ENCODE results near the gene ESYT2.
"Not testable (repeated sequence)": the region's sequence is repeated elsewhere in the genome, so short reads cannot be mapped to it uniquely, and the experiment has no call there.

The ESYT2 gene

DNA sequence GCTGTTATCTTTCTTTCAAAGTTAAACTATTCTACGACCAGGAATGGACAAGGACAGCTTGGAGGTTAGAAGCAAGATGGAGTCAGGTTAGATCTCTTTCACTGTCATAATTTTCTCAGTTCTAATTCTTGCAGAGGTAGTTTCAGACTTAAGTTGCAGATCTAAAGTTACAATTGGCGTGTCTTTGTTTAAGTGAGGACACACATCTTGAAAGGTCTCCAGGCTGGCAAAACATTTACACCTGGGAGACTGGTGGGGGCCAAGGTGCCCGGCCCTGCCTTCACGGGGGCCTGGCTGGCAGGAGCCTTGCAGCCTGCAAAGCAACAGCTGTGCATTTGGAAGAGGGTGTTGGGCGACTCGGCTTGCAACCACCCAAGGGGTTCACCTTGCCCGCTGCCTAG lies 25.4 kb upstream of the ESYT2 start:
- DNase-seq: no peak

DNA sequence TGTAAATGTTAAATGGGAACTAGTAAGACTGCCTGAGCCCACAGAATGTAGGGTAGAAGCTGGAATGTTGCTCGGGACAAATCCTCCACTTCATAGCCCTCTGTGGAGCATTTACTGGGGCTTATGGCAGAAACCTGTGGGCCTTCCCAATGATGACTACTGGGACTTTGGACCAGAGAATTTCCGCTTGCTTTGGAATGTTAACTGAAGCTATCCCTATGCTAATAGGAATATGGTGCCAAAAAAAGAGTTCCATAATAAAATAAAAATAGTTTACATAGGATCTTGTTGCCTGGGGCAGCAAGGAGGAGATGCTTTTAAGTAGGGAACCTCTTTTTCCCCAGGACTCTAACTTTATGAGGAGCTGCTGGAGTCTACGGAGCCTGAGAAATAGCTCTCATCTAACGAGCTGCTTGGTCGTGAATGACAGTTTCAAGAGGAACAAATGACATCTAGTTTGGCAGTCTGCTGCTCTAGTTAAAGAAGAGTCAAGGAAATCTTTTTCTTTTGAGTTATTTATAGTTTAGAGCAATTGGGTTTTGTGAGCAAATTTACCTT lies 21.3 kb upstream of the ESYT2 start:
- DNase-seq: no peak

DNA sequence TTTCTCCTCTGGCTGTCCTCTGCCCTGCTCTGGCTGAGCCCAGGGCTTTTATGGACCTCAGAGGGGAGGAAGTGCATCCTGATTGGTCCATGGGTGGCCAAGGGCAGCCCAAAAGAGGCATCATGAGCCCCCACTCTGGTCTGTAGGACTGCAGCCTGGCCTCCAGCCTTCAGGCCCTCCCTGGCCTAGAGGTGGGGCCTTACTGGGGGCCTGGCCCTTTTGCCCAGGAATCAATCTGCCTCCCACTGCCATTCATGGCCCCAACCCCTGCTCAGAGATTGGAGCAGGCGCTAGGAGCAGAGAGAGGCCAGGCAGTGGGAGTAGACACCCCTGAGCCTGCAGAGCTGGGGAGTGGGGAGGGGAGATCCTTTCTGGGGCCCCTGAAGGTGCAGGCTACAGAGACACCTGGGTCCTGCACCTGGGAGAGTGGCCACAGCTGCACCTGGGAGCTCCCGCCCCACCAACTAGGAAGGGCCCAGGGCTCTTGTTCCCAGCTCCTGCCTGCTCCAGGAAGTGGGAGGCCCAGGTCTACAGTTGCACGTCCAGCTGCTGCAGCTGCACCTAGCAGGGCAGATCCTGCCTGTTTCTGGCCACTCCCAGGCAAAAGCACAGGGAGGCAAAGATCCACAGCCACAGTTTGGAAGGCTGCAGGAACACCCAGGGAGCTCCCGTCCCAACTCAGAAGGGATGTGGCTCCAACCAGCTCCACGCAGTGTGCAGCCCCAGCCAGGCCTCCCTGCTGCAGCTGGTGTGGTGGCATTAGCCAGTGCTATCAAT lies 20.6 kb upstream of the ESYT2 start:
- no peak for DNase-seq

DNA sequence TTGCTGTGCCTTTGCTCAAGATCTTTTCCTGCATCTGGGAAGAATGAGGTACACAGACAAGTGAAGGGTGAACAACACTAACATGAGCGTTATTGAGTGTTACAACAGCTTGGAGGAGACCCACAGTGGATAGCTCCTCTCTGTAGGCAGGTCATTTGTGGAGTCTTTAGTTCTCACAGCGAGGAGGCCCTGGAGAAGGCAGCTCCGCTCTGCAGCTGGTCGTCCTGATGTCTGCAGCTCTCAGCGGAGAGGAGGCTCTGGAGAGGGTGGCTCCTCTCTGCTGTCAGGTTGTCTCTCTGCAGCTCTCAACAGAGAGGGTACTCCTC lies 20.1 kb upstream of the ESYT2 start:
- no peak for DNase-seq

DNA sequence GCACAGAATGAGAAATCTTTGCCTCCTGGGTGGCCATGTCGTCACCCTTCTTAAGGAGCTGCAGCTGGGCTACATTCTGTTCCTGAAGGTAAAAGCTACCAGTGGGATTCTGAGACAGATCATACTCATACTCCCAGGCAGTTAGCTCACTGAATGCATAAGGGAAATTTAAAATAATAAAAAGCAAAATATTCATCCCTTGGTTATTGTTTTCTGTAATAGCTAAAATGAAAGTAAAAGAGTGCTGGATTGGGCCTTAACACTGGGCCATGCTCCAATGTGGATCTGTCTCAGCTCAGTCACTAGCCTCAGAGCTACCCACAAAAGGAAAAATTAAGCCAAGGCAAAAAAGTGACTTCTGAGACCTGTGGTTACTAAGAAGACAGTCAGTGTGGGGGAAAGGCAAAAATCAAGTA lies 18.1 kb upstream of the ESYT2 start:
- no peak for DNase-seq

DNA sequence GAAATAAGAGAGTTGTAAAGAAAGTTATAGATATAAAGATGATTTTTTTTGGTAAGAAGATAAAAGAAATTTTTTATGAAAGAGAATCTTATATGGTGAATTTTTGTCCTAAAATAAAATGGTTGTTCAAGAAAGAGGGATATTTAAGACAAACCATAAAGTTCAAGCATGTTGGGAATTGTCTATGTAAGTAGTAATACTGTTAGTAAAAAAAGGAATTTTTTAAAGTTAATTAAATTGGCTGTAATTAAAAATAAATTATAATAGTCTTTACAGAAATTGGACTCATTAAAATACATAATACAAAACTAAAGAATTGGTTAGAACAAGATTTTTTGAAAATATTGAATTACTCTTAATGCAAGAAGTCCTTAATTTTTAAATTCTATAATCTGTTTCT lies 17.0 kb upstream of the ESYT2 start:
- DNase-seq: no peak

DNA sequence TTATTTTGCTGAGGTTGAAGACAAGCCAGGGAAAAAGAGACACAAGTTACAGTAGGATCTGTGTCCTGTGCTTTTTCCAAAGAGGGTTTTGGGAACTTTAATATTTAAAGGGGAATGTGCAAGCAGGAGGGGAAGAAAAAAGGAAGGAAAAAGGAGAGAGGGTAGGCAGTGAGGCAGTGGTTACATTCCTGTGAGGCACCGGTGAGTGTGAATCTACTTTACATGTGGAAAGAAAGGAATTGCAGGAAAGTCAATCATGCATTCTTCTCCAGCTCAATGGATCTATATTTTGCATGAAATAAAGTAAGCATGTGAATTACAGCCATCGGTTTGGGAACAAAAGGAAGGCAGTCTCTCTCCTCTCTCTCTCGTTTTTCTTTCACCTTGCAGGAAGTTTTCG lies 14.5 kb upstream of the ESYT2 start:
- DNase-seq: no peak

DNA sequence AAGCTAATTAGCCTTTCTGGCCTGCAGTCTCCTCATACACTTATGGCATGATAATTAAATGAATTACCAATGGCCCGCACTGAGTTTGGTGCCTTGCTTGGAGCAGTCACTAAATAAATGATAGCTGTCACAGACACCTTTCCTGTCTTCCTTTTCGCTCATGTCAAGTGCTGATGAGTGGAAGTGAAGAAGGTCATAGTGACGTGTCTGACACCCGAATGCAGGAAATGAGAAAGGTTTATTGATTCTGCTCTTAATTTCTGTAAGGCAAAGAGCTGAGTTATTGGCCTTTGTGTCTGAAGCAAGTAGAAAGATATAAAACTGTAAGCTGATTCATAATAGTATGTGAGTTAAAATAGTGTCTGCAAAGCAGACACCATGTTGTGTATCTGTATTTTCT lies 13.2 kb upstream of the ESYT2 start:
- peak; percentile 13 for DNase-seq

DNA sequence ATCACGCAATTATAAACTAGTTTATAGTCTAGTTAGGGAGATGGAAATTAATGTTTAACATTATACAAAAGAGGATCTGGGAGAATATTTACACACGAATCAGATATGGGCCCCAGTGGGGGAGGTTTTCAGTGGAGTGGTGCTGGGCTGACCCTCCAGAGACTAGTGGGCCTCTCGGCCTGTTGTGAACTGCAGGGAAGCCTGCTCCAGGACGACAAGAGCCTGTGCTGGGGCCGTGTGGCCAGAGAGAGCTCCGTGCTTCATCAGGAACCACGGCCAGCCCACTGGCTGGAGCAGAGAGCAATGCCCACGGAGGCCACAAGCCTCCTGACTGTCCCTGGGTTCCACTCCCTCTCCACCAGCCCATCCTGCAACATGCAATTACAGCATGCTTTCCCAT lies 11.3 kb upstream of the ESYT2 start:
- DNase-seq: no peak

DNA sequence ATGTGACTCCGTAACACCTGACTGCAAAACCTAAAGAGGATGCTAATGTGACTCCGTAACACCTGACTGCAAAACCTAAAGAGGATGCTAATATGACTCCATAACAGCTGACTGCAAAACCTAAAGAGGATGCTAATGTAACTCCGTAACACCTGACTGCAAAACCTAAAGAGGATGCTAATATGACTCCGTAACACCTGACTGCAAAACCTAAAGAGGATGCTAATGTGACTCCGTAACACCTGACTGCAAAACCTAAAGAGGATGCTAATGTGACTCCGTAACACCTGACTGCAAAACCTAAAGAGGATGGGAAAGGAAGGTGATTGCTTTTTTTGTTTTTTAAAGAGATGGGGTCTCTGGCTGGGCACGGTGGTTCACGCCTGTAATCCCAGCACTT lies 9.9 kb upstream of the ESYT2 start:
- not testable (repeated sequence) for DNase-seq

DNA sequence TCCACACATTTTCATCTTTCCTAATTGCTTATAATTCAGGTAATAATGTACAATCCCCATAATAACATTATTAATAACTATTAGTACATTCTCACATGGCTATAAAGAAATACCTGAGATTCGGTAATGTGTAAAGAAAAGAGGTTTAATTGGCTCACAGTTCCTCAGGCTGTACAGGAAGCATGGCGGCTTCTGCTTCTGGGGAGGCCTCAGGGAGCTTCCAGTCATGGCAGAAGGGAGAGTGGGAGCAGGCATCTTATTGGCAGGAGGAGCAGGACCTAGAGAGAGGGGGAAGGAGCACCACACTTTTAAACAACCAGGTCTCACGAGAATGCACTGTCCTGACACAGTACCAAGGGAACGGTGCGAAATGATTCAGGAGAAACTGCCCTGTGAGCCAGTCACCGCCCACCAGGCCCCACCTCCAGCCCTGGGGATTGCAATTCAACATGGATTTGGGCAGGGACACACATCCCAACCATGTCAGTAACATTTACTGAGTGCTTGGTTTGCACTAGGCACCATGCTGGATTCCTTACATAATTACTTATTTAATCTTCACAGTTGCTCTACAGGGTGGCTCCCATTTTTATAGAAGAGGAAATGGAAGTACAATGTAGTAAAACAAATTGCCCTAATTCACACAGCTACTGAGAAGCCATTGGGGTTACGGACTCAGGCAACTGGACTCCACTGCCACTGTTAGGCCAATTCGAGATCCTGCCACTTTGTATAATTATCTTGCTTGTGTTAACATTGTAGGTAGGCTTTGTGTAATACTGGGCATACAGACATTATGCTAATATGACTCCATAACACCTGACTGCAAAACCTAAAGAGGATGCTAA lies 8.7 kb upstream of the ESYT2 start:
- DNase-seq: no peak

DNA sequence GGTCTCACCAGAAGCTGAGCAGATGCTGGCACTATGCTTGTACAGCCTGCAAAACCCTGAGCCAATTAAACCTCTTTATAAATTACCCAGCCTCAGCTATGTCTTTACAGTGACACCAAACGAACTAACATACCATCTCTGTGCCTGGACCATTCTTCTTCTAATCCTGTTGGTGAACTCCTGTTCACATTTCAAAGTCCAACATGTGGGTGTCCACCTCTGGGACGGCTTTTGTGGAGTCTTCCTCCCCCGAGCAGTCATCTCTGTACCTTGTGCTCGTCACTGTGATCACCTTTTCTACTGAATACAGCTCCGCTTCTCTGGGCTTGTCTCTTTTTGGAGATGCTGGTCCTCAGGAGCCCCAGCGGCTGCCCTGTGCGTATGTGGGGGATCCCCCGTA lies 7.4 kb upstream of the ESYT2 start:
- DNase-seq: no peak

DNA sequence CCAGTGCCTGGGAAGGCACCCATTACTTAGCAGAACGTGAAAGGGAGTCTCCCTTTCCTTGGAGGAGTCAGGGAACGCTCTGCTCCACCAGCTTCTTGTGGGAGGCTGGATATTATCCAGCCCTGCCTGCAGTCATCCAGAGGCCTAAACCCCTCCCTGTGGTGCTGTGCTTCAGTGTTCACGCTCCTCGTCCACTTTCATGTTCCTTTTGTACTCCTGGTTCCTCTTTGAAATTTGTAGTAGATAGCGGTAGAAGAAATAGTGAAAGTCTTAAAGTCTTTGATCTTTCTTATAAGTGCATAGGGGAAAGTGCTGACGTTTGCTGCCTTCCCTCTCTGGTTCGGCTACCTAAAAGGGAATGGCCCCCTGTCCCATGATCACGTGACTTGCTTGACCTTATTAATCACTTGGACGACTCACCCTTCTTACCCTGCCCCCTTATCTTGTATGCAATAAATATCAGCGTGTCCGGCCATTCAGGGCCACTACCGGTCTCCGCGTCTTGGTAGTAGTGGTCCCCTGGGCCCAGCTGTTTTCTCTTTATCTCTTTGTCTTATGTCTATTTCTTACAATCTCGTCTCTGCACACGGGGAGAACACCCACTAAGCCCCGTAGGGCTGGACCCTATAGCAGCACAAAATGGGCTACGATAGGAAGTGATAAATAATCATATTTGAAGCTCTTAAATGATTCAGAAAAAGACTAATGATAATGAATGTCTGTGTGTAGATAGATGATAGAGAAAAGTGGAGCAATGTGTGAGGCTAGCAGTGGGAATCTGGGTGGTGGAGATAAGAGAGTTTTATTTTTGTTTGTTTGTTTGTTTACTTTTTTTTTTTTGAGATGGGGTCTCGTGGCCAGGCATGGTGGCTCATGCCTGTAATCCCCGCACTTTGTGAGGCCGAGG lies 5.8 kb upstream of the ESYT2 start:
- DNase-seq: no peak

DNA sequence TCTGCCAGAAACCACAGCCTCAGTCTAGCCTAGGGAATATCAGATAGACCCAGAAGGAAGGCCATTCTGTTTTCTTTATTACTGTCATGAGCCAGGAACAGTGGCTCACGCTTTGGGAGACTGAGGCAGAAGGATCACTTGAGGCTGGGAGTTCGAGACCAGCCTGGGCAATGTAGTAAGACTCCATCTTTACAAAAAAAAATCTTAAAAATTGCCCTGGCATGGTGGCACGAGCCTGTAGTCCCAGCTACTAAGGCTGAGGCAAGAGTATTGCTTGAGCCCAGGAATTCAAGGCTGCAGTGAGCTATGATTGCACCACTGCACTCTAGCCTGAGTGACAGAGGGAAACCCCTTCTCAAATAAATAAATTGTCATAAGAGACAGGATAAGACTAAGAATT lies 3.7 kb upstream of the ESYT2 start:
- no peak for DNase-seq

DNA sequence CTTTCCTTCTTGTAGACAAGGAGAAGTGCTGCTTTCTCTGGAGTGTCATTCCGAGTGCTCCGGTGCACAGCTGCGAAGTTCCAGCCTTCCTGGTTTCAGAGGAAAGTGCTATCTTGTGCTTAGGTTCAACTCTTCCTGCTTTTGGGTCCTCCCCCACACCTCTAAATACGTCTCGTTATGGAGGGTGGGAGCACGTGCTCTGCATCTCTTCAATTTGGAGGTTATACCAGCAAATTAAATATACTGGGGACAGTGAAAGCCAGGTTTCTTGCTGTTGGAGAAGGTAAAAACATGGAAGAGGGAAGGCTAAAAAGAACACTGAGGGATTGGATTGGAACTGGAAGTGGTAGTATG lies 2.4 kb upstream of the ESYT2 start:
- DNase-seq: no peak

DNA sequence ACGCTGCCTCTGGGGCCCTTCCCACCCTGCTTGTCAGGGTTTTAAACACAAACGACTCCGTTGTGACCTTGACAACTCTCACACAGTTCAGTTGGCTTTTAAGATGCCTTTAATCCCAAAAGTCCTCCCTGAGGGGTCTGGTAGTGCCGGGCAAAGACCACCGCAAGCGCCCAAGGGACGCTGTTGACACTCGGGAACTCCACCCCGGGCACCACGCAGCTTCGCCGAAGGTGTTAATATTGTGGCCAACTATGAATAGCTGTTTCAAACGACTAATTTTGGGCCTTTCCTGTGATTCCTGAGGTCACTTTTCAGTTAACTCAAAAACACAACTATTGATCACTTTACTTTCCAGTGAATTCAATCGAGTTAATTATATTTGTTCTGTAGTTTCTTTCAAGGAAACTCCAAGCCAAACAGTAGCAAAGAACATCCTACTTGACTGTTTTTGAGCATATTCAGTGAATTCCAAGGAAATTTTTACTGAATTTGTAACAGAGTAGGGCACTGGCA lies 958 bp upstream of the ESYT2 start:
- DNase-seq: no peak

DNA sequence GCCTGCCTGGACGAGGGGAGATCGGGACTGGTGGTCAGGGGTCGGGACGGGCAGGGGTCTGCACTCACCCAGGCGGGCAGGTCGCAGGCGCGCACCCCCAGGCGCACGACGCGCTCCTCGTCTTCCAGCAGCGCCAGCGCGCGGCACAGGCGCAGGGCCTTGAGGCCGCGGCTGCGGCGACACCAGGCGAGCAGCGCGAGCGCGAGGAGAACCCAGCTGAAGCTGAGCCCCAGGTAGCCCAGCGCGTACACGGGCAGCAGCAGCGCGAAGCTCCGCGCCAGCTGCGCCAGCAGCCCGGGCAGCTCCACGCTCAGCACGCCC lies 328 bp downstream of the ESYT2 start:
- peak; percentile 77 for DNase-seq

DNA sequence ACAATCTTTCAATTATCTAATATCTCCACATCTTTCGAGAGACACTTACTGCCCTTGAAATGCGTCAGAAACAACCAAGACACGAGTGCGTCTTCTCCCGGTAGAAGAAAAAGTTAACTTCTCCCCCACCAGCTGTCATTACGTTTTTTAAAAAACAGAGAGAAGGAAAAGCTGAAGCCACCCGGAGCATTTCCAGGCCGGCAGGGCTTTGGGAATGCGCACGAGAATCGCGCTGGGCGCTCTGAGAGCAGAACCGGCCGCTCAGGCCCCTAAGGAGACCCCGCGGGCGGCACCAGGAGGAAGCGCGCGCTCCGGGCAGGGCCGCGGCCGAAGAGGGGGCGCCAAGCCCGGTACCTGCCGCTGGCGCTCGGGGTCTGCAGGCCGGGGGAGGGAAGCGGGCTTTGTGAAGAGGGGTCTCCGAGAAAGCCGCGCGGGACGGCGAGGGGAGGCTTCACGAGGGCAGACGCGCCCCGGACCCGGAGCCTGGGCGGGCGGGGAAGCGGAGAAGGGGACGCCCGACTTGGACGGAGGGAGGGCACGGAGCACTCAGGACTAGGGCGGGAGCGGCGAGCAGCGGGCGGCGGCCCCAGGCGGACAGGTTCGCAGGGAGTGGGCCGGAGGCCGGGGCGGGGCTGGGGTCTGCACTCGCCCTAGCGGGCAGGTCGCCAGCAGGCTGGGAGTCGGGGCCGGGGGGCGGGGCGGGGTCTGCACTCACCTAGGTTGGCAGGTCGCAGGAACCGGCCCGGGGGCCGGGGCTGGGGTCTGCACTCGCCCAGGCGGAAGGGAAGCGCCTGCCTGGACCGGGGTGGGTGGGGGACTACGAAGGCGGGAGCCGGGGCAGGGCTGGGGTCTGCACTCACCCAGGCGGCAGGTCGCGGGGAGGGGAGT lies 932 bp downstream of the ESYT2 start:
- peak; percentile 29 for DNase-seq

DNA sequence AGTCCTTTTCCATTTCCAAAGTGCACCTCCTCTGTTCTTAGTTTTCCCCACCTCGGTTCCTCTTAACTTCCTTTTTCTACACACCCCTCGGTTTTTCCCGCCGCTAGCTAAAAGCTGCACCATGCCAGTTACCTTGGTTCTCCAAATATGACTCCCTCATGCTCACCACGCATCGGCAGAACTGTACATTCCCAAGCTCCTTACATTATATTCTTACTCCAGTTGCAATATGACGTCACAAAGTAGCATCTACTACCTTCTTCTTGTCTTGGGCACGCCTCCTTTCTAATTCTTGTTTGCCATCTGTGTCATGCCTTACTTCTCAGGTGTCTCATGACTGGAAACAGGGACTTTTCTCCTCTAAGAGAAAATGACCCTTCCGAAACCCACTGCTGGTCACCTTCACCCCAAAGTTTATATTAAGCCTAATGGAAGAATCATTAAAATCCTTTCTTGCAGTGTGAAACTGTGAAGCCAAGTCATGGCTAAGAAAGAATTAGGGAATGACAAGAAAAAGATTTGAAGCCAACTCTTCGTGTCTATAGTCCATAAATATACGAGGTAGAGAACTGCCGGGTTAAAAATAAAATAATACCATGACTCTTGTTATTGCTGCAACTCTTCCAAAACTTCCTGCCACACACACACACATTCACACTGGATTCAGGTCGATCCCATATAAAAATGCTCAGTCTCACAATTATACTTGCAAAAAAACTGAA lies 1.7 kb downstream of the ESYT2 start:
- DNase-seq: no peak

DNA sequence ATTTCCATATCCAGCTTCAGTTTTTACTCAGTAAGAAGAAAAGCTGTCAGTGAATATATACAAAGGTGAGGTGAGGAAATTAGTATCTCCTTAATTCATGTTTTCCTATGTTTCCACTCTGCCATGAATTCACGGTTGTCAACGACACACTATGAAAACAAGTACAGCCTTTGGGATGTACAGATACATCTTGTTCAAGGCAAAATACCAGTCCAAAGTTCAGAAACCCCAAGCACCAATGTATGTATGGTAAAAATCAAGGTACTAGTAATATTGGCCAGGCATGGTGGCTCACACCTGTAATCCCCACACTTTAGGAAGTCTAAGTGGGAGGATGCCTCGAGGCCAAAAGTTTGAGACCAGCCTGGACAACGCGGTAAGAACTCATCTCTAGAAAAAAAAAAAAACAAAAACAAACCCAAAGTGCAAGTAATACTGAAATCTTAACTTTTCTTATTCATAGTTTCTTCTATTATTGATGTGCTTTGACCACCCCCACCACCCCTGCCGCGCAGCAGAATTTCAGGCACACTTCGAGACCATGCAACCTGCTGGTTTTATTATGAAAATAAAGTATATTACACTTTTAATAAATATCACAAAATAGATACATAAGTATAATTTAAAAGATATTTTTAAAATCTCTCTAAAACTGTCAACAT lies 3.5 kb downstream of the ESYT2 start:
- no peak for DNase-seq

DNA sequence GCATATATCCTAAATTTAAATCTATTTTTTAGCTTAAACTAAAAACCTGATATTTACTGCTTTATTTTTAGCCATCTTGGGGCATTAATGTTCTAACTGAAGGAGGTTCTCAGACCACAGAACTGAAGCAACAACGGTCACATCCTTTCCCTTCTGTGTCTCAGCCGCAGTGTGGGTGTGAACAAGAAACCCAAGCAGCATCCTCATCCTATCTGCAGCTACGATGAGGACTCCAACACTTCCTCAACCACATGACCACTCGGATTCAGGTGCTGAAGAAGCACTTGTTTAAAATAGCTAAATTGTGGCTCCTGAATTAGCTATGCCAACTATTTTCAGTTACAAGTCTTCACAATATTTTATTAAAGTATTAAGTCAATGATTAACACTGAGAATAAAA lies 5.3 kb downstream of the ESYT2 start:
- peak; percentile 74 for DNase-seq
